ENCODE measurements around the gene HINFP.
A peak's percentile ranks its signal among the peaks of the same experiment; 100 is the strongest.
"Not testable (repeated sequence)": the region's sequence is repeated elsewhere in the genome, so short reads cannot be mapped to it uniquely, and the experiment has no call there.

The HINFP gene

GRCh38 chr11:119120639-119121007 is 757 bp upstream of the HINFP start:
- no peak for TF ChIP-seq CTCF (IDR thresholded peaks at IDR 0.05; ENCODE audit: insufficient read depth, missing control alignments)
- FAIRE-seq = no peak

GRCh38 chr11:119121811-119122124 is 388 bp downstream of the HINFP start:
- FAIRE-seq (no peak), DNase-seq (ENCODE audit: insufficient read length, low spot score) (no peak)
- no peak for TF ChIP-seq CTCF (IDR thresholded peaks at IDR 0.05; ENCODE audit: insufficient read depth, missing control alignments)

More at GRCh38 chr11:119120639-119121007, 757 bp upstream of the HINFP start:
- DNase-seq (ENCODE audit: insufficient read length, low spot score) = no peak

- FAIRE-seq (no peak), DNase-seq (ENCODE audit: insufficient read length, low spot score) (no peak)
- no peak for TF ChIP-seq CTCF (IDR thresholded peaks at IDR 0.05; ENCODE audit: insufficient read depth, missing control alignments)
Observed at GRCh38 chr11:119125821-119126220, 4.4 kb downstream of the HINFP start.

- FAIRE-seq (no peak), DNase-seq (ENCODE audit: insufficient read length, low spot score) (no peak)
- TF ChIP-seq CTCF (IDR thresholded peaks at IDR 0.05; ENCODE audit: insufficient read depth, missing control alignments) = no peak
Observed at GRCh38 chr11:119126675-119127268, 5.4 kb downstream of the HINFP start.

- no peak for TF ChIP-seq CTCF (IDR thresholded peaks at IDR 0.05; ENCODE audit: insufficient read depth, missing control alignments)
- DNase-seq (ENCODE audit: insufficient read length, low spot score) (no peak), FAIRE-seq (no peak)
Observed at GRCh38 chr11:119130662-119131061, 9.3 kb downstream of the HINFP start.

- no peak for DNase-seq (ENCODE audit: insufficient read length, low spot score)
- FAIRE-seq = no peak
- peak; percentile 22 for TF ChIP-seq CTCF (IDR thresholded peaks at IDR 0.05; ENCODE audit: insufficient read depth, missing control alignments)
Observed at GRCh38 chr11:119134389-119134978, 13.1 kb downstream of the HINFP start.

GRCh38 chr11:119139276-119139675 is 17.9 kb downstream of the HINFP start:
- DNase-seq (ENCODE audit: insufficient read length, low spot score); FAIRE-seq: not testable (repeated sequence)

Measured in D721Med (cell line).